DMS79 treated with DMSO at 0.1 percent for 48 hours (cell line): Measurements from ENCODE around the gene NF1.
"Not testable (repeated sequence)": the region's sequence is repeated elsewhere in the genome, so short reads cannot be mapped to it uniquely, and the experiment has no call there.

Experiments
- DNase-seq: peaks from one replicate; lab custom pipeline; 2025; lab: John Stamatoyannopoulos, UW

NF1 gene, protein sequence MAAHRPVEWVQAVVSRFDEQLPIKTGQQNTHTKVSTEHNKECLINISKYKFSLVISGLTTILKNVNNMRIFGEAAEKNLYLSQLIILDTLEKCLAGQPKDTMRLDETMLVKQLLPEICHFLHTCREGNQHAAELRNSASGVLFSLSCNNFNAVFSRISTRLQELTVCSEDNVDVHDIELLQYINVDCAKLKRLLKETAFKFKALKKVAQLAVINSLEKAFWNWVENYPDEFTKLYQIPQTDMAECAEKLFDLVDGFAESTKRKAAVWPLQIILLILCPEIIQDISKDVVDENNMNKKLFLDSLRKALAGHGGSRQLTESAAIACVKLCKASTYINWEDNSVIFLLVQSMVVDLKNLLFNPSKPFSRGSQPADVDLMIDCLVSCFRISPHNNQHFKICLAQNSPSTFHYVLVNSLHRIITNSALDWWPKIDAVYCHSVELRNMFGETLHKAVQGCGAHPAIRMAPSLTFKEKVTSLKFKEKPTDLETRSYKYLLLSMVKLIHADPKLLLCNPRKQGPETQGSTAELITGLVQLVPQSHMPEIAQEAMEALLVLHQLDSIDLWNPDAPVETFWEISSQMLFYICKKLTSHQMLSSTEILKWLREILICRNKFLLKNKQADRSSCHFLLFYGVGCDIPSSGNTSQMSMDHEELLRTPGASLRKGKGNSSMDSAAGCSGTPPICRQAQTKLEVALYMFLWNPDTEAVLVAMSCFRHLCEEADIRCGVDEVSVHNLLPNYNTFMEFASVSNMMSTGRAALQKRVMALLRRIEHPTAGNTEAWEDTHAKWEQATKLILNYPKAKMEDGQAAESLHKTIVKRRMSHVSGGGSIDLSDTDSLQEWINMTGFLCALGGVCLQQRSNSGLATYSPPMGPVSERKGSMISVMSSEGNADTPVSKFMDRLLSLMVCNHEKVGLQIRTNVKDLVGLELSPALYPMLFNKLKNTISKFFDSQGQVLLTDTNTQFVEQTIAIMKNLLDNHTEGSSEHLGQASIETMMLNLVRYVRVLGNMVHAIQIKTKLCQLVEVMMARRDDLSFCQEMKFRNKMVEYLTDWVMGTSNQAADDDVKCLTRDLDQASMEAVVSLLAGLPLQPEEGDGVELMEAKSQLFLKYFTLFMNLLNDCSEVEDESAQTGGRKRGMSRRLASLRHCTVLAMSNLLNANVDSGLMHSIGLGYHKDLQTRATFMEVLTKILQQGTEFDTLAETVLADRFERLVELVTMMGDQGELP (N-terminal part only)

GRCh38 chr17:31094600-31095235 is at the start of gene NF1:
Gene NF1 (plus strand): TSS chr17:31094977. CDS start chr17:31095310, 333 bp downstream.
- DNase-seq: peak; percentile 97

- not testable (repeated sequence) for DNase-seq
These were observed 47.8 kb upstream of the NF1 start for GRCh38 chr17:31046856-31047425.

GRCh38 chr17:31048142-31048541 is 46.6 kb upstream of the NF1 start:
- no peak for DNase-seq

DNA sequence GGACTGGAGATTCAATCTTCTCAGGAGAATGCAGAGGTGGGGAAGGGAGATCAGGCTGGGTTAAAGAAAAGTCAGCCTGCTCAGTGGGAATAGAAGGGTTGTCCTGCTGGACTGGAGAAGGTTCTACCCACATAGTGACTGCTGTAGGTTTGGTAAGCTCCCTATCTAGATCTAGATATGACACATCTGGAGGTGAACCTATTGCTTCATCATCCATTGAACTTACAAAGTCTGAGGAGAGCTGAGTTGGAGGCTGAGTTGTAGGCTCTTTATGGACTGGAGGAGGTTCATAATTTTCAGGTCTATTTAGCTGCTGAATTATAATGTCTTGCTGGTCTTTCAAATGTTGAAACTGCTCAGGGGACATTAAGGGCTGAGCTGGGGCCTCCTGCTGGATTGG is 46.0 kb upstream of the NF1 start:
- no peak for DNase-seq

- DNase-seq: no peak
These were observed 43.8 kb upstream of the NF1 start for GRCh38 chr17:31050948-31051347.

GRCh38 chr17:31051506-31051905 is 43.3 kb upstream of the NF1 start:
- DNase-seq: no peak

DNA sequence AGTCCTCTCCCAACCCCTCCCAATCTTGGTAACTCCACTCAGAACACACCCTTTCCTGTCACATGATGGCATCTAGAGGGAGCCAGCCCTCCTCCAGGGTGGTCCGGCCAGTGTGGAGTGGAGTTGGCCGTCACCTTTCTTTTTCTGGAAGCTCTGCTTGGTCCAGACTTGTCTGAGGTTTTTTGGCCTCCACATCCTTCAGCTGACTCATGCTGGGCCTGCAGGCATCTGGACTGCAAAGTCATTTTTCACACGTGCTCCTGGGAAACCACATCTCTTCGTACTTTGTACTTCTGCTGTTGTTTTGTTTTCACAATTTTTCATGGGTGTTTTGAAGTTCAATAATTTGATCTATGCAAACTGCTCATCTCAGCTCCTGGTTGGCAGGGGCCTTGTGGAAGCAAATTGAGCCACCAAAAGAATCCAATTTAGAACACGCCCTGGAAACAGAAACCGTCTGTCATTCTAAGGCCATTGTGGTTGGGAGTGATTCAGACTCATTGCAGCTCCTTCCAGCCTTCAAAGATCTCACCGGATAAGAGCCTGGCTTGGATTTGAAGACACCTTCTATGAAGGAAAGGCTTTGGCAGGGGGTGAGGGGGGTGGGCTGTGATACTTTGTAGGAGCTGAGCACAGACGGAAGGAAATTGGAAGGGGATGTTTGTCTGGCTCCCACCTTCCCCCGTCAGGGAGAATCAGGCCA is 42.4 kb upstream of the NF1 start:
- DNase-seq: no peak

DNA sequence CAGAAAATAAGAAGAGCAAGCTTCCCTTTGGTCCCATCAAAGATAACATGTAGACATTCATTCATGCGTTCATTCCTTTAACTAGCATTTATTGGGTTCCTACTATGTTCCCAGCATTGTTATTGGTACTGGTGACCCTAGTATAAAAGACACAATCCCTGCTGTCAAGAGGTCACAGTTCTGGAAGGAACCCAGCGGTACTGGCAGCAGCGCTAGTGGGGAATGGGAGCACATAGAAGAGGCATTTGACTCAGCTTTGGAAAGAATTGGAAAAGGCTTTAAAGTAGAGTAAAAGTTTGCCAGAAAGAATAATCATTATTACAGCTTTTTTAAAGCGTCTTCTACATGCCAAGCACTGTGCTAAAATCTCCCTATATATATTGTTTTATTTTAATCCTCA is 41.7 kb upstream of the NF1 start:
- no peak for DNase-seq

GRCh38 chr17:31054761-31055160 is 40.0 kb upstream of the NF1 start:
- DNase-seq: no peak

- DNase-seq: no peak
These were observed 35.8 kb upstream of the NF1 start for GRCh38 chr17:31058976-31059375.

GRCh38 chr17:31060791-31061550 is 33.8 kb upstream of the NF1 start:
- no peak for DNase-seq

DNA sequence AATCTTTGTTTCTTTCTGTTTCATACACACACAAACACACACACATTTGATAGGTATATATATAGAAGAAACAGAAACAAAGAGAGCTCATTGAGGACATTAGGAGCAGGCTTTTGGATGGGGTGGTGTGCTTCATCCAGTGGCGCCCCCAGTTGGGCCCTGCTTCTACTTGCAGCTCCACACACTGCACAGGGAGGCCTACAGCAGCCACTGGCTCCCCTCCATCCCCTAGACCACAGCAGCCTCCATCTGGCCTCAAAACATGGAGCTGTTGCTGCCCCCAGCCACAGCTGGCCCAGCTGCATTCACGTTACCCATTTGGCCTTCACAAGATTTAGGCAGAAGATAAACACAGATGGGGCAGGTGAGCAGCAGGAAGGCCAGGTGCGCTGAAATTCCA is 33.1 kb upstream of the NF1 start:
- DNase-seq: no peak

DNA sequence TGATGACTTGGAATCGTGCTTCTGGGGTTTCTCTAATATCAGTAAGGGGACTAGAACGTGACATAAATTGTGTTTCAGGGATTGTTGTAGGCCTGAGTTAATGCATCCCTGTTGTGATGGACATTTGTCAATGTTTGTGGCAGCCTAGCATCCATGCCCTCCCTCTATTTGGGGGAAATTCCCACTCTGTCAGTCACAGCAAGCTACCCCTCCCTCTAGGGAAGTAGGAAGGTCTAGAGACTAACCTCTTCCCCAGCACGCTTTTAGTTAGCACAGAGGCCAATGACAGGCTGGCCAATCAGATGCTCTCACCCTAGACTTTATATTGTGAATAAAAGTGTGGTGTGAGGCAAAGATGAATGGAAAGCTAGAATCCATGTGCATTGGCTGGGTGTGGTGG is 32.4 kb upstream of the NF1 start:
- DNase-seq: no peak

DNA sequence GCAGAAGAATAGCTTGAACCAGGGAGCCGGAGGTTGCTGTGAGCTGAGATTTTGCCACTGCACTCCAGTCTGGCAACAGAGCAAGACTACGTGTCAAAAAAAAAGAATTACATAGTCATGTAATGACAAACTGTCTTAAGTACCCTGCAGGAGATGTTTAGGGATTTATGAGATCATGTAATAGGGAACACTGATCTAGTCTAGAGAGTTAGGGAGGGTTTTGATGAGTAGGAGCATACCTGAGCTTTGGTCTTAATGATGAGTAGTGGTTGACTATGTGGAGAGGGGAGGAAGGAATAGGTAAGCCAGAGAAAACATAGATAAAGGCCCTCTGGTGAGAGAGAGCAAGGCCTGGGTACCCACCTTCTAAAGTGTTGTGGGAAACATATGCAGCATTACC is 30.1 kb upstream of the NF1 start:
- no peak for DNase-seq

GRCh38 chr17:31067691-31068184 is 27.0 kb upstream of the NF1 start:
- no peak for DNase-seq

GRCh38 chr17:31068291-31068690 is 26.5 kb upstream of the NF1 start:
- DNase-seq: no peak

DNA sequence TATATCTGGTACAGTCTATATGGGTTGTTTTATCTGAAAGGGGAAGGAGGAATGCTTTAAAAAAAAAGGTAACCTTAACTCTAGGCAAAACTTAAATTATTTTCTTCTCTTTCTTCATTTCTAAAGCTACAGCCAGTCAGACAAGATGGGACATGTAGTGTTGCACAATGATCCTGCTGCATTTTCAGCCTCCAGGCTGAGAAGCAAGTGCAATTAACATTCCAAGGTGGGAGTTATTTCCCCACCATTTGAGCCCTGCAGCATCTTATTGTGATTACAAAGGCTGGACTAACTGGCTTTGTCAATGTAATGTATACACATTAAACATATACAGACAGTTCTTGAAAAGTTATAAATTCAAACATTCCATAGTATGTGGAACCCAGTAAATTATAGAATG is 22.6 kb upstream of the NF1 start:
- DNase-seq: no peak

DNA sequence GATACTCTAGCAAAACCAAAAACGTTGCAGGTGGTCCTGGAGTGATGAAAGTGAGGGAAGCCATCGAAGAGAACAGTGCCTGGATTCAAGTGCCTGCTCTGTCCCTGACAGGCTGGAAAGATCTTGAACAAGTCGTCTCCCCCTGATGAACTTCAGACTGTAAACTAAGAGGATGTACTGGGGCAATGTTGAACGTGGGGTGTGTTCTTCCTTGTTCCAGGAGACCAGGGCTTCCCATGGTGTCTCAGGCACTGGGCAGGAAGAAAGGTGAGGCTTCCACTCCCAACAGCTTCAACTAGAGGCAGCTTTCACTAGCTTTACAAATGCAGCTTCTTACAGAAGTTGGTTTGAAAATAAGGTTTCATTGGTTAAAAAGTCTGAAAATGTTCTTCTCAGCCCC is 21.4 kb upstream of the NF1 start:
- DNase-seq: no peak

DNA sequence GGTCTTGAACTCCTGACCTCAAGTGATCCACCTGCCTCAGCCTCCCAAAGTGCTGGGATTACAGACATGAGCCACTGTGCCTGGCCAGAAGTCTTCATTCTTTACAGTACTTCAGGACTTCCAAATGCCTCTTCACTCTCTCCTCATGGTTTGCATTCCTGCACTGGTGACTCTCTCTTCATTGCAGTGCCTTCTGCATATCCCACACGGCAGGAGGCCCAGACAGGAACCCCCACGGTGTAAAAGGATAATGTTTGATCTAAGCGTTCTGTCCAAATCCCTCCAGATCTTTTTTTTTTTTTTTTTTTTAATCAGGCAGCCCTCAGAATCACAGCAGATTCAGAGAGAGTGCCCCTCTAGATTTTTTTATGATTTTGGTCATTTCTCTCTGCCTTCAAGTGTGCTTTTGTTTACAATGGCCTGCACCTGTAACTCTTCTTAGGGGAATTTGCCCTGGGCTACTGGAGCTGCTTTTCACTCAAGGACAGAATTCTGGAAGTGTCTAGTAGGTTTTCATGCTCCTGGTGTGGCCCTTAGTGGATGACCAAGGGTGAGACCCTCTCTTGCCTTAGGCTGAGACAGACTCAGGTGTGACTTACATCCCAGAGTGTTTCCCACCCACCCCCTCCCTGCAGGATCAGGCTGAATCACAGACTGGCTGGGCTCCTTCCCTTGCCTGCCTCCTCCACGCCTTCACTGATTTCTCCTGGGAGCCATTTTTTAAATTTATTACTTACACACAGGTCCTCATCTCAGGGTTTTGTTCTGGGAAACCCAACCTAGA is 19.8 kb upstream of the NF1 start:
- DNase-seq: peak; percentile 35
